Activated T-helper 2 cell treated with anti-CD3 and anti-CD28 coated beads, Interferon-gamma antibody, Interleukin-2, Interleukin-4, amounts not matched to agents 10 μg/mL and 5 μg/mL and 100 μg/mL, durations not matched to agents 14 hours and 24 hours and 36 hours (primary cell): ENCODE measurements around the gene PRKCQ. TPM values are rescaled to one million over a fixed set of nuclear protein-coding genes. Genes with fewer than 3 reads are reported as not detected.

ENCODE experiments used
- DNase-seq: peaks from one replicate; pipeline ENCODE4 v3.0.0; 2021; ENCODE audit warnings: low spot score
- H3K27ac Mint-ChIP-seq: one replicate; pipeline ENCODE4 v1.8.0; 2021; ENCODE audit warnings: mixed read lengths
- H3K27me3 Mint-ChIP-seq: one replicate; pipeline ENCODE4 v1.8.0; 2021; ENCODE audit warnings: low read depth, mixed read lengths
- H3K36me3 Mint-ChIP-seq: one replicate; pipeline ENCODE4 v1.8.0; 2021; ENCODE audit warnings: low read depth, mixed read lengths
- H3K4me1 Mint-ChIP-seq: one replicate; pipeline ENCODE4 v1.8.0; 2021; ENCODE audit warnings: low read depth, mixed read lengths
- H3K4me3 Mint-ChIP-seq: one replicate; pipeline ENCODE4 v1.8.0; 2021; ENCODE audit warnings: low read depth, mild to moderate bottlenecking, moderate library complexity, mixed read lengths
- H3K9me3 Mint-ChIP-seq: one replicate; pipeline ENCODE4 v1.8.0; 2021; ENCODE audit warnings: mixed read lengths
- intact Hi-C: fragments of 100-400 bp; cut with micrococcal nuclease; formaldehyde crosslinking; loops from one replicate; pipeline ENCODE4 v1.15.1; 2023
- total RNA-seq: library from RNA; stranded (reverse); gene quantifications from 2 replicates; pipeline ENCODE4 v1.2.3, GENCODE V29; 2022

The PRKCQ gene
- total RNA-seq, 1 donor from 2014 or later: 40.0 TPM

DNA sequence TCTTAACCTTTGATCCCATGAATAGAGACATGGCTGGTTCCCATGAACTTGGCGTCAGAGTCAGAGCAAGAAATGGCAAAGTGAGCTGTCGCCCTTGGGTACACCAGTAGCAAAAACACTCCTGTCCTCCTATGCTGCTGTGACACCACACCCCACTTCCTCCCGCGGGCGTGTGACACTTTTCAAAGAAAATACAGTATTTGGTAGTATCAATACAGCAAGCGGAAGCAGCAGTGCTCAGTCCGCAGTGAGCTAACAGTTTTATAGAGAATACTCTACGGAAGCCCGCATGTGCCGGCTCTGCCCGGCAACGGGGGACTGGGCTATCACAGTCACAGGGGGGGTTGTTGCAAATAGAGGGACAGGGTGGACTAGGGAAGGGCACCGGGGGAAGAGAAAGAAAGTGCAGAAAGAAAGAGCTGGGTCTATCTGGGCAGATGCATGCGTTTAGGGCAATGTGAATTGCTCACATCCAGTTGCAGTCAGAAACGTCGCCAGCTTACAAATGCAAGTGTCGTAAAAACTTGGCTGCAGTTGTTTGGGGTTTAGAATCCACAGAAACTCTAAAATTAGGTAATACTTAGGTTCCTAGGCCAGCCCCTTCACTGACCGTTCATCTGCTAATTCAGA, 49.8 kb downstream of the PRKCQ start:
- peaks cover 47% of the 10 kb centered on the region for H3K36me3 Mint-ChIP-seq
- H3K27ac Mint-ChIP-seq: peak overlapping the region; percentile 97
- H3K4me3 Mint-ChIP-seq: peak overlapping the region; percentile 80
- DNase-seq: peak; percentile 76
- no peaks in the 10 kb centered on the region for H3K9me3 Mint-ChIP-seq
- H3K27me3 Mint-ChIP-seq: no peaks in the 10 kb centered on the region
- H3K4me1 Mint-ChIP-seq: peaks cover 71% of the 10 kb centered on the region
- intact Hi-C loops: loop anchor here (2.0 kb wide), 1 partner anchor 24 kb away; no protein-coding TSS in a partner anchor

GRCh38 chr10:6528198-6528950, 51.7 kb downstream of the PRKCQ start:
- DNase-seq: no peak
- Mint-ChIP-seq H3K4me3 (no peak overlapping the region), H3K27me3 (no peaks in the 10 kb centered on the region), H3K4me1 (peaks cover 76% of the 10 kb centered on the region), H3K36me3 (peaks cover 60% of the 10 kb centered on the region), H3K27ac (no peak overlapping the region), H3K9me3 (no peaks in the 10 kb centered on the region)
- intact Hi-C loops: loop anchor here (2.0 kb wide), 1 partner anchor 14 kb away; no protein-coding TSS in a partner anchor

GRCh38 chr10:6525599-6526165, 54.4 kb downstream of the PRKCQ start:
- H3K9me3 Mint-ChIP-seq: no peaks in the 10 kb centered on the region
- no peaks in the 10 kb centered on the region for H3K27me3 Mint-ChIP-seq
- H3K4me3 Mint-ChIP-seq: no peak overlapping the region
- intact Hi-C loops: no loop called here
- H3K4me1 Mint-ChIP-seq: peaks cover 66% of the 10 kb centered on the region
- no peak for DNase-seq
- peaks cover 67% of the 10 kb centered on the region for H3K36me3 Mint-ChIP-seq
- no peak overlapping the region for H3K27ac Mint-ChIP-seq

DNA sequence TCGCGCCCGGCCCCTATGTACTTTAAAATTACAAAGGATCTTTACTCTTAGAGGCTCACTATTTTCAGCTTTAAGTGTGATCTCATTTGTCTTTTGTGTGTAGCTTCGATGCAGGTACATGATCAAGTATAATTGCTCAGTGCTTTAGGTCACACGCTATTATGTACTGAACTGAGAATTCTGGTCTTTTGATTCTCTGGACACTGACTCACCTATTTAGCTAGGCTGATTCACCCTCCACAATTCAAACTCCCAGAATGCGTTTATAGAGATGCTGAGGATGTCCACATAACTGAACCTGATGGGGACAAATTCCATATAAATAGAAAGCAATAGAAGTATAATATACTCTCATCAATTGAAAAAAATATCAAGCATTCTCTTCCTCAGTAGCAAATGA, 57.8 kb downstream of the PRKCQ start:
- DNase-seq: no peak
- intact Hi-C loops: no loop called here
- no peak overlapping the region for H3K4me3 Mint-ChIP-seq
- H3K27me3 Mint-ChIP-seq: no peaks in the 10 kb centered on the region
- H3K36me3 Mint-ChIP-seq: peaks cover 64% of the 10 kb centered on the region
- no peaks in the 10 kb centered on the region for H3K9me3 Mint-ChIP-seq
- H3K27ac Mint-ChIP-seq: no peak overlapping the region
- peaks cover 66% of the 10 kb centered on the region for H3K4me1 Mint-ChIP-seq

DNA sequence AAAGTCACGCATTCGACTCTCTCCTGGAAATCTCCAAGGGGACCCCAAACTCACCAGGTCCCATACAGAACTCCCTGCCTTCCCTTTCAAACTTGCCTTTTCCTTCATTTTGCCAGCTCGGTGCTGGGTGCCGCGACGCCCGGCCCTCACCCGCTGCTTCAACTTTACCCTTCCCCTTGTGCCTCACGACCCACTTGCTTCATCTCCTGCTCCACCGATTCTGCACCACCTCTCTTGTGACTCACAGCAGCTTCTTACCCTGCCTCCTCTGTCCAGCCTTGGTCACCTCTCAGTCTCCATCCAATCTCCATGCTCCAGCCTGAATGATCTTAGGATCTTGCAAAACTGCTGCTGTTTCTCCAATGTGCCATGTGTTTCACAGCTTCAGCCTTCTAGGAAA, 59.9 kb downstream of the PRKCQ start:
- H3K36me3 Mint-ChIP-seq: peaks cover 56% of the 10 kb centered on the region
- DNase-seq: no peak
- H3K9me3 Mint-ChIP-seq: no peaks in the 10 kb centered on the region
- peak overlapping the region; percentile 14 for H3K27ac Mint-ChIP-seq
- no peaks in the 10 kb centered on the region for H3K27me3 Mint-ChIP-seq
- H3K4me1 Mint-ChIP-seq: peaks cover 69% of the 10 kb centered on the region
- intact Hi-C loops: no loop called here
- H3K4me3 Mint-ChIP-seq: peak overlapping the region; percentile 0

- Mint-ChIP-seq H3K9me3 (no peaks in the 10 kb centered on the region), H3K4me1 (peaks cover 74% of the 10 kb centered on the region), H3K27ac (peak overlapping the region; percentile 60), H3K27me3 (no peaks in the 10 kb centered on the region), H3K4me3 (peak overlapping the region; percentile 38), H3K36me3 (peaks cover 56% of the 10 kb centered on the region)
- intact Hi-C loops: no loop called here
- DNase-seq: no peak
These were observed 61.2 kb downstream of the PRKCQ start for GRCh38 chr10:6518791-6519429.

- no peak overlapping the region for H3K4me3 Mint-ChIP-seq
- DNase-seq: no peak
- H3K36me3 Mint-ChIP-seq: peaks cover 67% of the 10 kb centered on the region
- intact Hi-C loops: no loop called here
- H3K9me3 Mint-ChIP-seq: peaks cover 6% of the 10 kb centered on the region
- H3K27ac Mint-ChIP-seq: no peak overlapping the region
- peaks cover 80% of the 10 kb centered on the region for H3K4me1 Mint-ChIP-seq
- no peaks in the 10 kb centered on the region for H3K27me3 Mint-ChIP-seq
These were observed 63.2 kb downstream of the PRKCQ start for GRCh38 chr10:6516929-6517284.

GRCh38 chr10:6516281-6516928, 63.7 kb downstream of the PRKCQ start:
- H3K27me3 Mint-ChIP-seq: no peaks in the 10 kb centered on the region
- H3K36me3 Mint-ChIP-seq: peaks cover 69% of the 10 kb centered on the region
- H3K9me3 Mint-ChIP-seq: peaks cover 11% of the 10 kb centered on the region
- peaks cover 79% of the 10 kb centered on the region for H3K4me1 Mint-ChIP-seq
- no peak for DNase-seq
- H3K4me3 Mint-ChIP-seq: no peak overlapping the region
- intact Hi-C loops: no loop called here
- no peak overlapping the region for H3K27ac Mint-ChIP-seq

GRCh38 chr10:6514844-6515780, 65.0 kb downstream of the PRKCQ start:
- no peak for DNase-seq
- Mint-ChIP-seq H3K4me1 (peaks cover 70% of the 10 kb centered on the region), H3K4me3 (no peak overlapping the region), H3K36me3 (peaks cover 69% of the 10 kb centered on the region), H3K27me3 (no peaks in the 10 kb centered on the region), H3K27ac (no peak overlapping the region), H3K9me3 (peaks cover 20% of the 10 kb centered on the region)
- intact Hi-C loops: no loop called here

DNA sequence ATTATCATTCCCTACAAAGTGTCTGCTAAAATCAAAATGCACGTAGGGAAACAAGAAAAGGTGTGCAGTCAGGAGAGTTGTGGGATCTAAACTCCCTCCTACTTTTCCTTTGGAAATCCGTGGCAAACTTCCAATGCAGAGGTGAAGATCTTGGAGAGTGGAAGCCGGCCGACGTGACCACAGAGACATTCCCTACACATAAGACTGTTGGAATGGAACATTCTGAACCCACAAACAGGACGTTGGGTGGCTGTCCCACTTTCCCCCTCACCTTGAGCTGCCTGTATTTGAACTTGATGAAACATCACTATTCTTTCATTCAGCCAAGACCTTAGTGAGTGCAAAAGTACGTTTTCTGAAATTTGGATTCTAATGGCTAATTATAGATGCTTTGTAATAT, 65.9 kb downstream of the PRKCQ start:
- Mint-ChIP-seq H3K4me1 (peaks cover 62% of the 10 kb centered on the region), H3K27me3 (no peaks in the 10 kb centered on the region), H3K4me3 (no peak overlapping the region), H3K9me3 (peaks cover 20% of the 10 kb centered on the region), H3K36me3 (peaks cover 73% of the 10 kb centered on the region), H3K27ac (peak overlapping the region; percentile 28)
- intact Hi-C loops: no loop called here
- DNase-seq: no peak

GRCh38 chr10:6513476-6513875, 66.6 kb downstream of the PRKCQ start:
- peak overlapping the region; percentile 34 for H3K4me3 Mint-ChIP-seq
- DNase-seq: no peak

More at GRCh38 chr10:6513476-6513875, 66.6 kb downstream of the PRKCQ start:
- H3K9me3 Mint-ChIP-seq: peaks cover 20% of the 10 kb centered on the region
- H3K36me3 Mint-ChIP-seq: peaks cover 80% of the 10 kb centered on the region
- no peaks in the 10 kb centered on the region for H3K27me3 Mint-ChIP-seq
- peak overlapping the region; percentile 77 for H3K27ac Mint-ChIP-seq
- intact Hi-C loops: loop anchor here (2.0 kb wide), 1 partner anchor 19 kb away; no protein-coding TSS in a partner anchor
- peaks cover 60% of the 10 kb centered on the region for H3K4me1 Mint-ChIP-seq
